Anterior cingulate cortex (tissue), 58 donors: Measurements from ENCODE around the gene YIF1A.

Experiments used
- DNase-seq, 58 donors: peaks; one replicate each; lab custom pipeline; 2025; lab: John Stamatoyannopoulos, UW

The YIF1A gene

GRCh38 chr11:66275396-66275795 lies 13.5 kb downstream of the YIF1A start:
- no peak for DNase-seq

GRCh38 chr11:66274219-66274618 lies 14.7 kb downstream of the YIF1A start:
- no peak for DNase-seq

- no peak for DNase-seq
Observed at GRCh38 chr11:66272596-66272995, 16.3 kb downstream of the YIF1A start.

- no peak for DNase-seq
Observed at GRCh38 chr11:66271816-66272215, 17.1 kb downstream of the YIF1A start.

GRCh38 chr11:66268952-66269905 lies 19.7 kb downstream of the YIF1A start:
- DNase-seq: peak in 3 of 58 donors; percentile 54 to 75 (median 54)

GRCh38 chr11:66268244-66268951 lies 20.5 kb downstream of the YIF1A start, which contains the start of gene RAB1B:
Gene RAB1B, plus strand, starts transcription at chr11:66268639. Its CDS starts 41 bp downstream, at chr11:66268680.
- peak; percentile 93 to 100 (median 99) for DNase-seq

- peak; percentile 17 to 91 (median 84) for DNase-seq
Observed at GRCh38 chr11:66267379-66268243, 21.3 kb downstream of the YIF1A start.

GRCh38 chr11:66267039-66267378 lies 21.9 kb downstream of the YIF1A start:
- DNase-seq: peak in 1 of 58 donors; percentile 63

- no peak for DNase-seq
Observed at GRCh38 chr11:66266378-66267038, 22.4 kb downstream of the YIF1A start.

- no peak for DNase-seq
Observed at GRCh38 chr11:66265531-66266377, 23.2 kb downstream of the YIF1A start.

- DNase-seq: no peak
Observed at GRCh38 chr11:66264914-66265313, 24.0 kb downstream of the YIF1A start.

- DNase-seq: no peak
Observed at GRCh38 chr11:66264383-66264782, 24.6 kb downstream of the YIF1A start.

GRCh38 chr11:66263785-66264184 lies 25.2 kb downstream of the YIF1A start:
- no peak for DNase-seq

GRCh38 chr11:66263231-66263630 lies 25.7 kb downstream of the YIF1A start:
- no peak for DNase-seq

- no peak for DNase-seq
Observed at GRCh38 chr11:66262696-66263095, 26.2 kb downstream of the YIF1A start.

- no peak for DNase-seq
Observed at GRCh38 chr11:66262191-66262590, 26.8 kb downstream of the YIF1A start.

- no peak for DNase-seq
Observed at GRCh38 chr11:66261578-66261977, 27.4 kb downstream of the YIF1A start.

- no peak for DNase-seq
Observed at GRCh38 chr11:66259956-66260355, 29.0 kb downstream of the YIF1A start.

GRCh38 chr11:66259225-66259624 lies 29.7 kb downstream of the YIF1A start:
- no peak for DNase-seq
